Right kidney (tissue), 1 donor: Measurements from ENCODE around the gene CCIN.

Experiments
- DNase-seq: peaks from one replicate; pipeline ENCODE4 v3.0.0-alpha.2; 2016

Gene CCIN

GRCh38 chr9:36190388-36191289 lies 21.5 kb downstream of the CCIN start, which contains the start of gene CLTA:
TSS of gene CLTA (plus strand) at chr9:36190921. CDS start at chr9:36191057, 136 bp downstream.
- DNase-seq: peak; percentile 93

DNA sequence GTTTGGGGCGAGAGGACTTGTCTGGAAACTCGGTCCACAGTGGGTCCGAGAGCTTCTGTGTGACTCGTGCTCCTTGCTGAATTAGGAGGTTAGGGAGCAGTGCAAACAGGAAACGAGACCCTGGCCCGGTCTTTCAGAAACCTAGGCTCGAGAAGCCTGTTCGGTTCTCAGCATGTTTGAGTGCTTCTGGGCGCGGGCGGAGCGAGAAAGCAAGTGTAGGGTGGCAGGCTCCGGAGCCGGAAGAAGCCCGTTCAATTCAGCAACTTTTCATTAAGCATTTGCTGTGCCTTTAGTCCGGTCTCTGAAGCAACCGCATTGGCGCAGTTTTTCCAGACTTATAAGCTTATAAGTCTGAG lies 22.1 kb downstream of the CCIN start:
- no peak for DNase-seq

DNA sequence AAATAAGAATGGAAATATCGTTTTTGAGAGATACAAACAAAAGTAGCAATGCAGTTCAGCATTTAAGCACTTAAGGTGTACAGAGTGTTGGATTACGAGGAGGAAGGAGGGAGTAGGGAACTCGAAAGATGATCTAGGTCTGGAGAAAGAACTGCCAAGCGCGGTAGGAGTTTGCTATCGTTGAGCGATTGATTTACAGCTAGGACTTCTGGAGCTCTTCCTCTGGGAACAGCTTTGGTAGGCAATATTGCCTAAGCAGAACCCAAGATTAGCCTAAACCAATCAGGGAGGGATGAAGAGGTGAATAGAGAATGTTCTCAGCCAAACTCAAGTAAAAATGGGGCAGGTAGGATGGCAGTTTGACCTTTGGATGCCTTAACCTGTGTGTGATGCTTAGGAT lies 22.5 kb downstream of the CCIN start:
- DNase-seq: no peak

DNA sequence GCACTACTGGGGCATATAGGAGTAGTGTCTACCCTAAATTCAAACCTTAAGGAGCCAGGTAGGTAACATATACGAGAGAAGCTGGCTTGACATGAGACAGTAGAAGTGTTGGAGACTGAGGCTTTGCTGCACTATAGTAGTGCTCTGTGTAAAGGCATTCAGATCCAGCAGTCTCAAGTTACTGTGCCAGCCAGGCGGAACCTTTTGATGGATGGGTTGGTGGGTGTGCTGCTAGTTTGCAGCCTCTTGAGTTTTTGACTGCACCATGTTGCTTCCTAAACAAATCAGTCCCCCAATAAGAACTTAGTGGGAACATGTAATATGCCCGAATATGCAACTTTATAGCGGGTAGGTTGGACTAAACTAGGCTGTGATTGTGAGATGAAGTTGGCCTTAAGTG lies 23.0 kb downstream of the CCIN start:
- DNase-seq: no peak

- DNase-seq: no peak
Measured at GRCh38 chr9:36193023-36193422, 23.8 kb downstream of the CCIN start.

GRCh38 chr9:36194326-36195000 lies 25.3 kb downstream of the CCIN start:
- DNase-seq: no peak

- no peak for DNase-seq
Measured at GRCh38 chr9:36204906-36205547, 35.8 kb downstream of the CCIN start.

GRCh38 chr9:36207016-36207415 lies 37.8 kb downstream of the CCIN start:
- no peak for DNase-seq

- DNase-seq: no peak
Measured at GRCh38 chr9:36207546-36208012, 38.4 kb downstream of the CCIN start.

GRCh38 chr9:36208521-36209253 lies 39.5 kb downstream of the CCIN start:
- DNase-seq: no peak

DNA sequence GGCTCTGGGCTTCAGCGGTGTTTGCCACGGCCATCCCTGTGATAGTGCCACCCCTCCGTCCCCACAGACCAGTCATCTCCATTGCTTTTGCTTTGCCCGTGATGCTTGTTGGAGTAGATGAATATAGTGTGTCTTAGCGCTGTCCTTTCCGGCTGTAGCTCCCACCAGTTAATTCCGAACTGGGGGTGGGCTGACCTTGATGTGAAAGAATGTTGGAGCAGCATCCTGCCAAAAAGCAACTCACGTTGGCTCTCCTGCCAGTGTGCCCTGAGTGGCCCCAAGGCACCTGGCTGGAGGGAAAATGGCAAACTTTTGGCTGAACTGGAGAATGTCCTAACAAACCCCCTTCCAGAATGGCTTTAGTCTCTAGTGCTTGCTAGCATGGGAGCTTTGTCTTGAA lies 41.5 kb downstream of the CCIN start:
- DNase-seq: no peak

- no peak for DNase-seq
Measured at GRCh38 chr9:36211510-36211909, 42.3 kb downstream of the CCIN start.

- no peak for DNase-seq
Measured at GRCh38 chr9:36213387-36213786, 44.2 kb downstream of the CCIN start.

- DNase-seq: no peak
Measured at GRCh38 chr9:36213989-36214388, 44.8 kb downstream of the CCIN start.

GRCh38 chr9:36214571-36214970 lies 45.4 kb downstream of the CCIN start:
- no peak for DNase-seq

- no peak for DNase-seq
Measured at GRCh38 chr9:36217256-36217968, 48.2 kb downstream of the CCIN start.

- no peak for DNase-seq
Measured at GRCh38 chr9:36218011-36218410, 48.8 kb downstream of the CCIN start.

DNA sequence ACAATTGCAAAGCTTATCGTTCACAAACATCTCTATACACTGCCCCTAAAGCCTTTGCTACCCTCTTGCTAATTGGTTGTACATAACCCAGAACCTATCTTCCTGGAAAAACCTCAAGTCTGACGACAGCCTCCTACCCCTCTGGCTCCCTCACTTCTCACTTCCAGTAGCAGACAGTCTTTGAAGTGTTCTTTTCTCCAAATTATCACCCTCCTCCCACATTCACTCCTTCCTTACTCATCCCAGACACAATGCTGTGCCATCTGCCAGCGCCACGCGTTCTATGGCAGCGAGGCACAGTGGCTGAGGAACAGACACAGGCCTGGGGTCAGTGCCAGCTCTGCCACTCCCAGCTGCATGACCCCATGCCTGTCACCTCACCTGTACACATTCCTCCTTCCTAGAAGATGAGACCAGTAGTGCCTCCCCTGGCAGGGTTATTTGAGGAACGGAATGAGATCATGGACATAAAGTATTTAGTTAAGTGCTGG lies 49.3 kb downstream of the CCIN start:
- DNase-seq: no peak
